Measurements from ENCODE around the gene GLRB. TPM values are rescaled to one million over a fixed set of nuclear protein-coding genes. Genes with fewer than 3 reads are reported as not detected.

GLRB gene
- total and polyA plus RNA-seq, 12 donors = 3.3 to 23.3 (median 13.1) TPM

DNA sequence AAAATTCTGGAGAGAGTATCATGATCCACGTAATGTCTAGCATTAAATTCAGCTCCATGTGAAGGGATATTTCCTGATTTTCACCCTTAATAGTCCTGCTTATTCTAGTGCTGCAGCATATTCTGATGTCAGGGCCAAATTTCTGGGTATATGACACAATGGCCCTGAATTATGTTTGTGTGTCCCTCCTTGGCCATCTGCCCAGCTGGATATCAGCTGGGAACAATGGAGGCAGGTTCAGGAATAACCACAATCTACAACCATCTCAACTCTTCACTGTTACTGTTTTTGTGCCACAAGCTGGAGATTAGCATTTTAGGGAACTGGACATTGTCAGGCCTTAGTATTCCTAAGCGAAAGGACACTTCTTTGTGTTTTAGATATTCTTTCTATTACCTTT, 3.5 kb downstream of the GLRB start:
- peak in 2 of 8 donors; percentile 55 to 79 for ATAC-seq
- no peak overlapping the region for H3K27ac ChIP-seq
- intact Hi-C loops (cut with DNase I) = no loop called here

DNA sequence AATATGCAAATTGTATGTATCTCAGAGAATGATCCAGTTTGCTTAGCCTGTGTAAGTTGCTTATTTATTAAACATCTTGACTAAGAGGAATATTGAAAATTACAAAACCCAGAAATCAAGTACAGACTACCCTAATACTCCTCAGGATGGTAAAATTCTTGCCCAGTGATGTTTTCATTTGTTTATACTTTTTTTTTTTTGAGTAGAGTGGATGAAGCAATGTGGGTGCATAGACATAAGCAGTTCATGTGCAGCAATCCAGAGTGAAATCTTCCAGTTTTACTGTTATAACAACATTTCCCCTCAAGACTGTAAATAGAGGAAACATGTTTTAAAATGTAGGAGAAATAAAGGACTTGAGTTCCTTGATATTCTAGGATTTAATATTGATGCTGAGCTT, 4.7 kb downstream of the GLRB start:
- Histone ChIP-seq H3K9me3 (no peaks in the 10 kb centered on the region), H3K36me3 (no peaks in the 10 kb centered on the region), H3K4me1 (peaks cover 0 to 2% (median 0%) of the 10 kb centered on the region in 9 donors), H3K4me3 (no peak overlapping the region), H3K27ac (no peak overlapping the region), H3K27me3 (peaks cover 0 to 22% (median 0%) of the 10 kb centered on the region in 7 donors)
- TF ChIP-seq CTCF (IDR thresholded peaks at IDR 0.05) = no peak
- no peak for ATAC-seq
- intact Hi-C loops (cut with DNase I) = no loop called here
- no peak for DNase-seq

More for the DNA sequence above, 3.5 kb downstream of the GLRB start:
- Histone ChIP-seq H3K4me3 (no peak overlapping the region), H3K4me1 (peaks cover 0 to 4% (median 0%) of the 10 kb centered on the region in 9 donors), H3K27me3 (peaks cover 0 to 31% (median 0%) of the 10 kb centered on the region in 7 donors), H3K36me3 (no peaks in the 10 kb centered on the region), H3K9me3 (no peaks in the 10 kb centered on the region)
- 79 to 92% methylated on average over 2 of the region's 2 CpGs for WGBS, 2 donors
- no peak for TF ChIP-seq CTCF (IDR thresholded peaks at IDR 0.05)
- DNase-seq = peak in 1 of 2 donors; percentile 11

DNA sequence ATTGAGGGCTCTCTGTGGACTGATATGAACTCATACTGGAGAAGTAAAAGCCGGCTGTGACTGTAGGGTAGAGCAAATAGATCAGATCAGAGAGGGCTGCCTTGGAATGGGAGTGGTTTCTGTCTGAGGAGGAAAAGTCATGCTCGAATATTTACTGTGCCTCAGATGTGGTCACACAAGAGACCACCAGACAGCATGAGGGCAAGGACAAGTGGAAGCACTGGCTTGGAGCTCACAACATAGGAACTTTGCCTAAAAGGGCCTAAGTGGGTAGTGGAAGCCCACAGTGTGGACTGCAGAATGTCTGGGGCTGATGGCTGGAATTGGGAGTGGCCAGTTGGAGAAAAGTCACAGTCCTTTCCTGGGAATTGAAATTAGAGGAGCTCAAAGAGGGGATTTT, 19.8 kb downstream of the GLRB start:
- ATAC-seq = no peak
- intact Hi-C loops (cut with DNase I) = no loop called here

DNA sequence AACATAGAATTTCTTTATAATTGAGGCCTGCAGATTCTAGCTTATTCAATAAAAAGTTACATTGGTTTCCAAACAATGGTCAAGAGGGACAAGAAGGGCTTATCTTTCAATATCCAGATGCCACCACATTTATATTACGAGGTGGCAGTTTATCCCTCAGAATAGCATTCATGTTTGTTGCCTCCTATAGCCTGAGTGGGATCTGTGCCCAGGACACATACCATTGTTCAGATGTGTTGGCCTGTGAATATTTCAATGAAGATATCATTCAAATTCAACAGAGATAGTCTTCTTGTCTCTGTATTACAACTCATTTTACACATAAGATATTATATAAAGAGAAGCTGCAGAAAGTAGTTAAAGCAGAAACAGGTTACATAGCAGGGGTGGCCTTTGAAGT, 20.5 kb downstream of the GLRB start:
- DNase-seq = no peak
- Histone ChIP-seq H3K36me3 (no peaks in the 10 kb centered on the region), H3K9me3 (no peaks in the 10 kb centered on the region), H3K4me3 (no peak overlapping the region), H3K27ac (no peak overlapping the region), H3K4me1 (peaks cover 0 to 7% (median 0%) of the 10 kb centered on the region in 9 donors), H3K27me3 (no peaks in the 10 kb centered on the region)
- ATAC-seq = no peak
- intact Hi-C loops (cut with DNase I) = no loop called here
- TF ChIP-seq CTCF (IDR thresholded peaks at IDR 0.05) = no peak
- WGBS, 2 donors = 39 to 41% methylated on average over 1 of the region's 1 CpG

More for the DNA sequence above, 19.8 kb downstream of the GLRB start:
- Histone ChIP-seq H3K4me3 (no peak overlapping the region), H3K4me1 (peaks cover 0 to 7% (median 0%) of the 10 kb centered on the region in 9 donors), H3K27ac (no peak overlapping the region), H3K9me3 (no peaks in the 10 kb centered on the region), H3K36me3 (no peaks in the 10 kb centered on the region), H3K27me3 (no peaks in the 10 kb centered on the region)
- TF ChIP-seq CTCF (IDR thresholded peaks at IDR 0.05) = no peak
- WGBS, 2 donors = 77 to 83% methylated on average over 2 of the region's 2 CpGs
- DNase-seq = no peak

All from heart right ventricle (tissue), 16 donors.